Keratinocyte (primary cell): ENCODE results near the gene FKBP1A. TPM values are rescaled to one million over a fixed set of nuclear protein-coding genes. Genes with fewer than 3 reads are reported as not detected.
A peak's percentile ranks its signal among the peaks of the same experiment; 100 is the strongest.

Experiments used
- DNase-seq: peaks from one replicate; pipeline ENCODE4 v3.0.0-alpha.2; 2011; ENCODE audit warnings: low read depth, missing footprints, low spot score
- FAIRE-seq: peaks from 2 replicates; lab custom pipeline; 2011; peaks lifted over from hg19 to GRCh38; lab: Jason Lieb, UNC
- H2AFZ ChIP-seq: 2 replicates; pipeline ENCODE4 v1.6.0; 2012; ENCODE audit warnings: low read length, control low read depth, inconsistent platforms; ENCODE audit not compliant: control insufficient read depth
- H3K27ac ChIP-seq: 2 replicates; pipeline ENCODE4 v1.5.1; 2011; ENCODE audit warnings: low read length; ENCODE audit not compliant: control insufficient read depth, insufficient read depth
- H3K27me3 ChIP-seq: 3 replicates; pipeline ENCODE4 v1.6.0; 2011; ENCODE audit warnings: low read length; ENCODE audit not compliant: control insufficient read depth, insufficient read depth; ENCODE audit errors: extremely low read depth
- H3K36me3 ChIP-seq, 2 experiments: 2 replicates in 1 of 2; 3 replicates in 1 of 2; pipeline ENCODE4 v1.5.1; 2011; ENCODE audit warnings: low read length in 2 of 2, mild to moderate bottlenecking in 1 of 2; ENCODE audit not compliant: control insufficient read depth in 2 of 2, insufficient read depth in 2 of 2; ENCODE audit errors: extremely low read depth in 1 of 2
- H3K4me1 ChIP-seq: 3 replicates; pipeline ENCODE4 v1.5.1; 2011; ENCODE audit warnings: low read length; ENCODE audit not compliant: control insufficient read depth, insufficient read depth; ENCODE audit errors: extremely low read depth
- H3K4me2 ChIP-seq: 3 replicates; pipeline ENCODE4 v1.6.0; 2011; ENCODE audit warnings: low read depth, low read length; ENCODE audit not compliant: control insufficient read depth, insufficient read depth; ENCODE audit errors: extremely low read depth
- H3K4me3 ChIP-seq, 3 experiments: fragments of 200-600 bp in 1 of 3; sonication (generic) in 1 of 3; 2 replicates in 2 of 3; 3 replicates in 1 of 3; pipeline ENCODE4 v1.5.1; 2011 to 2016; ENCODE audit warnings: low read length in 3 of 3, mild to moderate bottlenecking in 3 of 3, control low read depth in 2 of 3, inconsistent platforms in 1 of 3, low read depth in 1 of 3, mixed read lengths in 1 of 3, mixed run types in 1 of 3, moderate library complexity in 1 of 3; ENCODE audit not compliant: control insufficient read depth in 2 of 3, insufficient read depth in 2 of 3; ENCODE audit errors: extremely low read depth in 1 of 3
- H3K79me2 ChIP-seq: 2 replicates; pipeline ENCODE4 v1.6.0; 2012; ENCODE audit warnings: low read length; ENCODE audit not compliant: control insufficient read depth, insufficient read depth
- H3K9ac ChIP-seq: 3 replicates; pipeline ENCODE4 v1.6.0; 2011; ENCODE audit warnings: low read length; ENCODE audit not compliant: control insufficient read depth, insufficient read depth; ENCODE audit errors: extremely low read depth
- H3K9me1 ChIP-seq: 3 replicates; pipeline ENCODE4 v1.6.0; 2011; ENCODE audit warnings: low read length; ENCODE audit not compliant: control insufficient read depth, insufficient read depth; ENCODE audit errors: extremely low read depth
- H3K9me3 ChIP-seq: 2 replicates; pipeline ENCODE4 v1.5.1; 2012; ENCODE audit warnings: low read depth, low read length; ENCODE audit not compliant: control insufficient read depth
- H4K20me1 ChIP-seq: 3 replicates; pipeline ENCODE4 v1.6.0; 2011; ENCODE audit warnings: low read length; ENCODE audit not compliant: control insufficient read depth, insufficient read depth; ENCODE audit errors: extremely low read depth
- EZH2 ChIP-seq: IDR thresholded peaks from one replicate; pipeline ENCODE4 v1.6.1; 2012; ENCODE audit warnings: inconsistent platforms, mild to moderate bottlenecking, low read length, moderate library complexity
- dilution Hi-C: fragments of 300-500 bp; cut with MboI; formaldehyde crosslinking; loops from one replicate; pipeline ENCODE4 v1.7.0; 2020; ENCODE audit warnings: low sequenced_read_pairs; ENCODE audit not compliant: extremely low pct_ligation_motif_present
- polyA plus RNA-seq, 5 experiments: library from polyadenylated mRNA; depleted of rRNA in 3 of 5; stranded (reverse) in 3 of 5; stranded (forward) in 1 of 5; unstranded in 1 of 5; fragments of >200 nt; gene quantifications; 1 replicate in 1 of 5; 2 replicates in 3 of 5; 3 replicates in 1 of 5; pipeline versions ENCODE4 v1.2.1 to v1.2.3, GENCODE V29; 2011 to 2012; ENCODE audit warnings: missing spikeins in 2 of 5, low read depth in 1 of 5, low replicate concordance in 1 of 5
- TF ChIP-seq, protein P1 (sequence below), 3 experiments: IDR thresholded peaks in 1 of 3; conservative IDR thresholded peaks in 1 of 3; optimal IDR thresholded peaks in 1 of 3; 2 replicates in 2 of 3; 3 replicates in 1 of 3; pipeline versions ENCODE3 to v1.5.1; 2011; ENCODE audit warnings: low read length in 3 of 3, mild to moderate bottlenecking in 3 of 3, moderate library complexity in 2 of 3, control low read depth in 1 of 3, inconsistent platforms in 1 of 3; ENCODE audit not compliant: insufficient read depth in 2 of 3; ENCODE audit errors: extremely low read depth in 1 of 3

The FKBP1A gene
- polyA plus RNA-seq, 1 donor (not counting 4 experiments of a cell fraction or from before 2014, with no cell fraction given): 1,010 TPM

- no peak overlapping the region for H3K4me3 ChIP-seq
- peaks cover 5% of the 10 kb centered on the region for H4K20me1 ChIP-seq
- H3K9ac ChIP-seq: peak overlapping the region; percentile 100
- TF ChIP-seq, protein P1, sequence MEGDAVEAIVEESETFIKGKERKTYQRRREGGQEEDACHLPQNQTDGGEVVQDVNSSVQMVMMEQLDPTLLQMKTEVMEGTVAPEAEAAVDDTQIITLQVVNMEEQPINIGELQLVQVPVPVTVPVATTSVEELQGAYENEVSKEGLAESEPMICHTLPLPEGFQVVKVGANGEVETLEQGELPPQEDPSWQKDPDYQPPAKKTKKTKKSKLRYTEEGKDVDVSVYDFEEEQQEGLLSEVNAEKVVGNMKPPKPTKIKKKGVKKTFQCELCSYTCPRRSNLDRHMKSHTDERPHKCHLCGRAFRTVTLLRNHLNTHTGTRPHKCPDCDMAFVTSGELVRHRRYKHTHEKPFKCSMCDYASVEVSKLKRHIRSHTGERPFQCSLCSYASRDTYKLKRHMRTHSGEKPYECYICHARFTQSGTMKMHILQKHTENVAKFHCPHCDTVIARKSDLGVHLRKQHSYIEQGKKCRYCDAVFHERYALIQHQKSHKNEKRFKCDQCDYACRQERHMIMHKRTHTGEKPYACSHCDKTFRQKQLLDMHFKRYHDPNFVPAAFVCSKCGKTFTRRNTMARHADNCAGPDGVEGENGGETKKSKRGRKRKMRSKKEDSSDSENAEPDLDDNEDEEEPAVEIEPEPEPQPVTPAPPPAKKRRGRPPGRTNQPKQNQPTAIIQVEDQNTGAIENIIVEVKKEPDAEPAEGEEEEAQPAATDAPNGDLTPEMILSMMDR (optimal IDR thresholded peaks at IDR 0.05 in 1 of 3, IDR thresholded peaks at IDR 0.05 in 1 of 3, conservative IDR thresholded peaks at IDR 0.05 in 1 of 3; ENCODE audit: extremely low read depth in 1 of 3, insufficient read depth in 2 of 3, low read length in 3 of 3): no peak
- no peak for TF ChIP-seq EZH2
- H3K27ac ChIP-seq: peak overlapping the region; percentile 99
- H3K27me3 ChIP-seq: no peaks in the 10 kb centered on the region
- peak; percentile 82 for FAIRE-seq
- peaks cover 75% of the 10 kb centered on the region for H3K79me2 ChIP-seq
- DNase-seq: no peak
- H3K4me1 ChIP-seq: peaks cover 71% of the 10 kb centered on the region
- peaks cover 3 to 10% of the 10 kb centered on the region in 2 experiments for H3K36me3 ChIP-seq
- H3K9me1 ChIP-seq: peaks cover 5% of the 10 kb centered on the region
- dilution Hi-C loops: no loop called here
- H3K9me3 ChIP-seq: no peaks in the 10 kb centered on the region
- peak overlapping the region; percentile 31 for H3K4me2 ChIP-seq
- no peak overlapping the region for H2AFZ ChIP-seq
These were observed 62.6 kb downstream of the FKBP1A start for GRCh38 chr20:1330075-1330830.

GRCh38 chr20:1328680-1329330 is 64.0 kb downstream of the FKBP1A start, which contains the start of gene SDCBP2:
TSS of gene SDCBP2 (minus strand) at chr20:1329139. CDS start at chr20:1320416, 8,723 bp downstream.
- Histone ChIP-seq H3K4me3 (peak within 1 kb of the TSS; percentile 12 to 53 (median 45)), H3K79me2 (peaks cover 72% of the 10 kb centered on the region), H3K4me1 (peaks cover 68% of the 10 kb centered on the region), H3K4me2 (peak within 1 kb of the TSS; percentile 96), H3K27ac (peak within 1 kb of the TSS; percentile 99), H3K27me3 (no peaks in the 10 kb centered on the region), H3K36me3 (peaks cover 3 to 7% of the 10 kb centered on the region in 2 experiments), H3K9ac (peak within 1 kb of the TSS; percentile 100), H3K9me3 (no peaks in the 10 kb centered on the region), H4K20me1 (no peaks in the 10 kb centered on the region), H2AFZ (no peak within 1 kb of the TSS), H3K9me1 (peaks cover 2% of the 10 kb centered on the region)
- FAIRE-seq: peak; percentile 89
- no peak for DNase-seq
- TF ChIP-seq, protein P1 (optimal IDR thresholded peaks at IDR 0.05 in 1 of 3, IDR thresholded peaks at IDR 0.05 in 1 of 3, conservative IDR thresholded peaks at IDR 0.05 in 1 of 3; ENCODE audit: extremely low read depth in 1 of 3, insufficient read depth in 2 of 3, low read length in 3 of 3): no peak
- TF ChIP-seq EZH2: no peak
- dilution Hi-C loops: no loop called here
